Activated T-helper 2 cell treated with anti-CD3 and anti-CD28 coated beads, Interferon-gamma antibody, Interleukin-2, Interleukin-4, amounts not matched to agents 10 μg/mL and 5 μg/mL and 100 μg/mL, durations not matched to agents 14 hours and 24 hours and 36 hours (primary cell): Measurements from ENCODE around the gene LRRC4. TPM values are rescaled to one million over a fixed set of nuclear protein-coding genes. Genes with fewer than 3 reads are reported as not detected.

Source experiments
- total RNA-seq: library from RNA; stranded (reverse); gene quantifications from 2 replicates; pipeline ENCODE4 v1.2.3, GENCODE V29; 2022

LRRC4 gene
- total RNA-seq, 1 donor from 2014 or later, result 0.16 TPM

Other genes starting within 250 kb of the LRRC4 start
- gene LEP, start 209.8 kb upstream of the LRRC4 start, total RNA-seq, result not detected in 2 replicates